NCI-H526 (cell line): Measurements from ENCODE around the gene CD22.
"Not testable (repeated sequence)": the region's sequence is repeated elsewhere in the genome, so short reads cannot be mapped to it uniquely, and the experiment has no call there.

Experiments
- DNase-seq, 2 experiments: peaks; one replicate each; lab custom pipeline; 2025; lab: John Stamatoyannopoulos, UW

The CD22 gene

GRCh38 chr19:35341565-35342225 is 12.7 kb downstream of the CD22 start:
- DNase-seq = no peak

GRCh38 chr19:35342430-35342829 is 13.4 kb downstream of the CD22 start:
- DNase-seq = no peak

GRCh38 chr19:35344511-35345031 is 15.6 kb downstream of the CD22 start:
- DNase-seq = no peak

- no peak for DNase-seq
Measured at GRCh38 chr19:35345671-35346111, 16.7 kb downstream of the CD22 start.

GRCh38 chr19:35346193-35347052 is 17.4 kb downstream of the CD22 start:
- DNase-seq = no peak

GRCh38 chr19:35347171-35347929 is 18.4 kb downstream of the CD22 start, which contains the start of gene FFAR1:
TSS of gene FFAR1 (plus strand) at chr19:35347902. CDS start at chr19:35351552, 3,650 bp downstream.
- no peak for DNase-seq

GRCh38 chr19:35347930-35348298 is 18.9 kb downstream of the CD22 start:
- DNase-seq = no peak

GRCh38 chr19:35348911-35349611 is 20.1 kb downstream of the CD22 start:
- DNase-seq = peak in 1 of 2 experiments; percentile 59

- DNase-seq = no peak
Measured at GRCh38 chr19:35349614-35350521, 20.9 kb downstream of the CD22 start.

GRCh38 chr19:35350591-35350990 is 21.6 kb downstream of the CD22 start:
- no peak for DNase-seq

GRCh38 chr19:35351411-35352176 is 22.6 kb downstream of the CD22 start:
- no peak for DNase-seq

- no peak for DNase-seq
Measured at GRCh38 chr19:35352177-35352447, 23.1 kb downstream of the CD22 start.

GRCh38 chr19:35352448-35353304 is 23.7 kb downstream of the CD22 start:
- DNase-seq = peak; percentile 63 to 91

- DNase-seq = no peak
Measured at GRCh38 chr19:35353635-35354034, 24.6 kb downstream of the CD22 start.

- no peak for DNase-seq
Measured at GRCh38 chr19:35354898-35355297, 25.9 kb downstream of the CD22 start.

- no peak for DNase-seq
Measured at GRCh38 chr19:35355791-35356460, 26.9 kb downstream of the CD22 start.

- DNase-seq = no peak
Measured at GRCh38 chr19:35357867-35358573, 29.0 kb downstream of the CD22 start, which contains the start of gene FFAR3. TSS of gene FFAR3 (plus strand) at chr19:35358460. CDS start at chr19:35358891, 431 bp downstream.

GRCh38 chr19:35358834-35359233 is 29.8 kb downstream of the CD22 start:
- DNase-seq = not testable (repeated sequence)
